Measurements from ENCODE around the gene SENP2. TPM values are rescaled to one million over a fixed set of nuclear protein-coding genes. Genes with fewer than 3 reads are reported as not detected.

The SENP2 gene
- total RNA-seq, 1 experiment from 2014 or later: 52.7 TPM

- H3K27ac ChIP-seq (ENCODE audit: low read length): no peak overlapping the region
- peaks cover 3% of the 10 kb centered on the region; the same call in 1 of the 2 replicates for H3K4me1 ChIP-seq (ENCODE audit: control insufficient read depth, insufficient read depth, low read length)
- ATAC-seq: no peak
- H3K36me3 ChIP-seq (ENCODE audit: control insufficient read depth, insufficient read depth, low read length): peaks cover 4% of the 10 kb centered on the region
- H3K27me3 ChIP-seq (ENCODE audit: control insufficient read depth, insufficient read depth, low read length): no peaks in the 10 kb centered on the region
- POLR2A ChIA-PET: interaction anchor here (0.7 kb wide), 1 partner anchor 118 kb away, joined by 3 read pairs; no protein-coding TSS in a partner anchor
- no peak overlapping the region for H3K4me3 ChIP-seq (ENCODE audit: low read depth in 2 of 2, low read length in 2 of 2)
- TF ChIP-seq SIN3A (IDR thresholded peaks at IDR 0.05; ENCODE audit: borderline replicate concordance, insufficient read depth, low read depth, low read length): no peak
- TF ChIP-seq TCF7L2 (IDR thresholded peaks at IDR 0.05; ENCODE audit: low read depth, low read length): no peak
- no peak for TF ChIP-seq CTCF (IDR thresholded peaks at IDR 0.05)
- no peak for TF ChIP-seq POLR2AphosphoS5 (IDR thresholded peaks at IDR 0.05; ENCODE audit: low read depth, low read length)
- no peak for TF ChIP-seq REST (IDR thresholded peaks at IDR 0.05; ENCODE audit: insufficient read depth in 1 of 2, low read depth in 2 of 2, low read length in 1 of 2)
- in situ Hi-C loops (cut with HindIII; ENCODE audit: low pct_unique_long_range_greater_than_20kb, low sequenced_read_pairs) (no loop called here), intact Hi-C loops (cut with micrococcal nuclease; ENCODE audit: unreplicated experiment) (loop anchor here (5.0 to 10.0 kb wide), 2 partner anchors 163 to 256 kb away; partner anchors contain the start of gene IGF2BP2)
- DNase-seq (ENCODE audit: low read depth, low spot score): no peak
- BruUV-seq (replicated peaks): no TSS peak
- H3K9me3 ChIP-seq (ENCODE audit: control insufficient read depth, insufficient read depth, low read depth, low read length): no peaks in the 10 kb centered on the region
- CTCF ChIA-PET: interaction anchor here (0.6 kb wide), 1 partner anchor 16 kb away, joined by 10 read pairs; no protein-coding TSS in a partner anchor
These were observed 75.7 kb downstream of the SENP2 start for GRCh38 chr3:185661772-185662171.

- POLR2A ChIA-PET: no interaction called here
- in situ Hi-C loops (cut with HindIII; ENCODE audit: low pct_unique_long_range_greater_than_20kb, low sequenced_read_pairs): no loop called here
These were observed 77.8 kb downstream of the SENP2 start for GRCh38 chr3:185663929-185664328.

More at GRCh38 chr3:185663929-185664328, 77.8 kb downstream of the SENP2 start:
- ATAC-seq (no peak), DNase-seq (ENCODE audit: low read depth, low spot score) (no peak)
- Histone ChIP-seq H3K9me3 (ENCODE audit: control insufficient read depth, insufficient read depth, low read depth, low read length) (no peaks in the 10 kb centered on the region), H3K4me3 (ENCODE audit: low read depth in 2 of 2, low read length in 2 of 2) (no peak overlapping the region), H3K27me3 (ENCODE audit: control insufficient read depth, insufficient read depth, low read length) (no peaks in the 10 kb centered on the region), H3K4me1 (ENCODE audit: control insufficient read depth, insufficient read depth, low read length) (peaks cover 3% of the 10 kb centered on the region; the same call in 1 of the 2 replicates), H3K27ac (ENCODE audit: low read length) (no peak overlapping the region), H3K36me3 (ENCODE audit: control insufficient read depth, insufficient read depth, low read length) (peaks cover 12% of the 10 kb centered on the region)
- CTCF ChIA-PET: no interaction called here
- TF ChIP-seq SIN3A (IDR thresholded peaks at IDR 0.05; ENCODE audit: borderline replicate concordance, insufficient read depth, low read depth, low read length) (no peak), POLR2AphosphoS5 (IDR thresholded peaks at IDR 0.05; ENCODE audit: low read depth, low read length) (no peak), TCF7L2 (IDR thresholded peaks at IDR 0.05; ENCODE audit: low read depth, low read length) (no peak), REST (IDR thresholded peaks at IDR 0.05; ENCODE audit: insufficient read depth in 1 of 2, low read depth in 2 of 2, low read length in 1 of 2) (no peak), CTCF (IDR thresholded peaks at IDR 0.05) (no peak)
- no TSS peak for BruUV-seq (replicated peaks)
- intact Hi-C loops (cut with micrococcal nuclease; ENCODE audit: unreplicated experiment): loop anchor here (5.0 to 10.0 kb wide), 2 partner anchors 161 to 253 kb away; partner anchors contain the start of gene IGF2BP2
